OCI-LY3 (cell line): Measurements from ENCODE around the gene VENTX.

Experiments used
- CTCF ChIP-seq: fragments of 200-600, 300-600 bp; sonication (generic); IDR thresholded peaks from 2 replicates; pipeline ENCODE4 v1.5.1; 2014; ENCODE audit warnings: antibody characterized with exemption, low read length, low read depth
- EZH2phosphoT487 ChIP-seq: fragments of 200-600 bp; shearing (Covaris generic); IDR thresholded peaks from 2 replicates; pipeline ENCODE4 v1.6.1; 2018; ENCODE audit warnings: antibody characterized with exemption, mixed run types, low read depth

GRCh38 chr10:133286366-133286765 is 48.7 kb downstream of the VENTX start:
- TF ChIP-seq CTCF = no peak
- no peak for TF ChIP-seq EZH2phosphoT487
